Bronchial epithelial cell (primary cell): ENCODE data around the gene NPIPA3. TPM values are rescaled to one million over a fixed set of nuclear protein-coding genes. Genes with fewer than 3 reads are reported as not detected.
"Not testable (repeated sequence)": the region's sequence is repeated elsewhere in the genome, so short reads cannot be mapped to it uniquely, and the experiment has no call there.

Experiments
- DNase-seq: peaks from one replicate; pipeline ENCODE4 v3.0.0-alpha.2; 2010; ENCODE audit warnings: low read depth
- FAIRE-seq: peaks from 2 replicates; lab custom pipeline; 2011; peaks lifted over from hg19 to GRCh38; lab: Jason Lieb, UNC
- H3K27me3 ChIP-seq: 2 replicates; pipeline ENCODE4 v1.5.1; 2011; ENCODE audit warnings: low read length; ENCODE audit not compliant: control insufficient read depth, insufficient read depth
- H3K36me3 ChIP-seq: 2 replicates; pipeline ENCODE4 v1.5.1; 2011; ENCODE audit warnings: low read length; ENCODE audit not compliant: control insufficient read depth, insufficient read depth
- H3K4me3 ChIP-seq: 2 replicates; pipeline ENCODE4 v1.5.1; 2011; ENCODE audit warnings: mild to moderate bottlenecking, low read depth, low read length, control low read depth
- total RNA-seq: library from RNA; depleted of rRNA; stranded (reverse); fragments of >200 nt; gene quantifications from 2 replicates; pipeline ENCODE4 v1.2.1, GENCODE V29; 2014
- TF ChIP-seq, protein P1 (sequence below): IDR thresholded peaks from 2 replicates; pipeline ENCODE4 v1.5.1; 2011; ENCODE audit warnings: mild to moderate bottlenecking, moderate library complexity, low read length, control low read depth, inconsistent platforms; ENCODE audit not compliant: insufficient read depth, severe bottlenecking

Gene NPIPA3
- total RNA-seq, 1 donor from 2014 or later: 0.53 TPM

DNA sequence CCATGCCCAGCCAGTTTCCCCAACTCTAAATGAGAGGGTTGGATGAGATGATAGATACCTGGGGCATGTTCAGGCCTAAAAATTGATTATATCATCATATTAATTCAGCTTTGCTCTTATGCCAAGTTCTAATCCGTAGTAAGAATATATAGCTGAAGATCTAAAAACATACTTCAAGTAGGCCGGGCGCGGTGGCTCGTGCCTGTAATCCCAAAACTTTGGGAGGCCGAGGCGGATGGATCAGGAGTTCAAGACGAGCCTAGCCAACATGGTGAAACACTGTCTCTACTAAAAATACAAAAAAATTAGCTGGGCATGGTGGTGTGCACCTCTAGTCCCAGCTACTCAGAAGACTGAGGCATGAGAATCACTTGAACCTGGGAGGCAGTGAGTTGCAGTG lies 21.1 kb upstream of the NPIPA3 start:
- no peak for FAIRE-seq
- Histone ChIP-seq H3K36me3 (no peaks in the 10 kb centered on the region), H3K27me3 (no peaks in the 10 kb centered on the region), H3K4me3 (no peak overlapping the region)
- no peak for DNase-seq
- TF ChIP-seq, protein P1, sequence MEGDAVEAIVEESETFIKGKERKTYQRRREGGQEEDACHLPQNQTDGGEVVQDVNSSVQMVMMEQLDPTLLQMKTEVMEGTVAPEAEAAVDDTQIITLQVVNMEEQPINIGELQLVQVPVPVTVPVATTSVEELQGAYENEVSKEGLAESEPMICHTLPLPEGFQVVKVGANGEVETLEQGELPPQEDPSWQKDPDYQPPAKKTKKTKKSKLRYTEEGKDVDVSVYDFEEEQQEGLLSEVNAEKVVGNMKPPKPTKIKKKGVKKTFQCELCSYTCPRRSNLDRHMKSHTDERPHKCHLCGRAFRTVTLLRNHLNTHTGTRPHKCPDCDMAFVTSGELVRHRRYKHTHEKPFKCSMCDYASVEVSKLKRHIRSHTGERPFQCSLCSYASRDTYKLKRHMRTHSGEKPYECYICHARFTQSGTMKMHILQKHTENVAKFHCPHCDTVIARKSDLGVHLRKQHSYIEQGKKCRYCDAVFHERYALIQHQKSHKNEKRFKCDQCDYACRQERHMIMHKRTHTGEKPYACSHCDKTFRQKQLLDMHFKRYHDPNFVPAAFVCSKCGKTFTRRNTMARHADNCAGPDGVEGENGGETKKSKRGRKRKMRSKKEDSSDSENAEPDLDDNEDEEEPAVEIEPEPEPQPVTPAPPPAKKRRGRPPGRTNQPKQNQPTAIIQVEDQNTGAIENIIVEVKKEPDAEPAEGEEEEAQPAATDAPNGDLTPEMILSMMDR: no peak

DNA sequence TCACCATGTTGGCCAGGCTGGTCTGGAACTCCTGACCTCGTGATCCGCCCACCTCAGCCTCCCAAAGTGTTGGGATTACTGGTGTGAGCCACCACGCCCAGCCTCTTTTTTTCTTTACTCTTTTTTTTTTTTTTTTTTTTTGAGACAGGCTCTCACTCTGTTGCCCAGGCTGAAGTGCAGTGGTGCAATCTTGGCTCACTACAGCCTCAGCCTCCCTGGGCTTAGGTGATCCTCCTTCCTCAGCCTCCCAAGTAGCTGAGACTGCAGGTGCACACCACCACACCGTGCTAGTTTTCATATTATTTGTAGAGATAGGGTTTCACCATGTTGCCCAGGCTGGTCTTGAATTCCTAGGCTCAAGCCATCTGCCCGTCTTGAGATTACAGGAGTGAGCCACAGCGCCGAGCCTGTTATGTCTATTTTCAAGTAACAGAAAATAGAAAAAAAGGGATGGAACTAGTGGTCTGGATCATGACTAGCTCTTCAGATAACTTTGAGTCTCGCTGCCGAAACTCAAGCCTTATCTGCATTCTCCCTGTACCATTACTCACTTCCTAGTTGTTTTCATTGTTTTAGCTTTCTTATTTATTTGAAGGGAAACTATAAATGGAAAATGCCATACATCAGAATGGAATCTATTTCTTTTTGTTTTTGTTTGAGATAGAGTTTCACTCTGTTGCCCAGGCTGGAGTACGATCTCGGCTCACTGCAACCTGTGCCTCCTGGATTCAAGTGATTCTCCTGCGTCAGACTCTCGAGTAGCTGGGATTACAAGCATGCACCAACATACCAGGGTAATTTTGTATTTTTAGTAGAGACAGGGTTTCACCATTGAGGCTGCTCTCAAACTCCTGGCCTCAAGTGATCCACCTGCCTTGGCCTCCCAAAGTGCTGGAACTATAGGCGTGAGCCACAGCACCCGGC lies 17.1 kb upstream of the NPIPA3 start:
- H3K4me3 ChIP-seq, H3K27me3 ChIP-seq, DNase-seq, H3K36me3 ChIP-seq, FAIRE-seq: not testable (repeated sequence)

DNA sequence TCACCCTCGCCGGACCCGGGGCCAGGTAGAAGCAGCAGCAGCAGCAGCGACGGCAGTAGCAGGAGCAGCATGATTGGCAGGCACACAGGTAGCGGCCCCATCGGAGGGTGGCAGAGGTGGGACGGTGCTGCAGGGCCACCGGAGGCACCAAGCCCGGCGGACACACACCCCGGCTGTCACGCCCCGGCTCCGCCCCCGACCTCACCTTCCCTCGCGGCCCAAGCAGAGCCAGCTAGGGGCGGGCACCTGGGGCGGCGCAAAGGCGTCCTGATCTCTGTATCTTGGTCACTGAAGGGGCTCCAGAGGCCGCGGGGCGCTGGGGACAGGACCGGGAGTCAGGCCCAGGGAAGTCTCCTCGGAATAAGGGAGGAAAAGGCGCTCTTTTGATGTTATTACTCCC lies 9.1 kb upstream of the NPIPA3 start, which contains the start of gene PLA2G10:
Gene PLA2G10 (minus strand): TSS at position 180 of the 400 bp plus-strand sequence. CDS start 79 bp downstream, at position 101.
- FAIRE-seq, DNase-seq, H3K4me3 ChIP-seq, H3K36me3 ChIP-seq, H3K27me3 ChIP-seq: not testable (repeated sequence)

DNA sequence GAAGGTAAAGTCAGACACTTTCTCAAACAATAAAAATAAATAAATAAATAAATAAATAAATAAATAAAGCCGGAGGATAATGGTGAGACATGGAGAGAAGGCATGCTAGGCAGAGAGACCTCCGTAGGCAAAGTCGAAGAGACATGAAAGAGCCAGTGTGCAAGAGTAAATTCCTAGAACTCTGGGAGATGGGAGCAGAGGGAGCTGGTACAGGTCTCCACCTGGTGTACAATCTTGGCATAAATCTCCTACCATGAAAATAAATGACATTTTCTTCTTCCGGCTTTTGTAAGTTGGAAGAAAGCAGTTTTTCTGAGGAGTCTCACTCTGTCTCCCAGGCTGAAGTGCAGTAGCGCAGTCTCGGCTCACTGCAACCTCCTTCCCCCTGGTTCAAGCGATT lies 1.4 kb upstream of the NPIPA3 start:
- not testable (repeated sequence) for FAIRE-seq, DNase-seq, H3K4me3 ChIP-seq, H3K36me3 ChIP-seq, H3K27me3 ChIP-seq

DNA sequence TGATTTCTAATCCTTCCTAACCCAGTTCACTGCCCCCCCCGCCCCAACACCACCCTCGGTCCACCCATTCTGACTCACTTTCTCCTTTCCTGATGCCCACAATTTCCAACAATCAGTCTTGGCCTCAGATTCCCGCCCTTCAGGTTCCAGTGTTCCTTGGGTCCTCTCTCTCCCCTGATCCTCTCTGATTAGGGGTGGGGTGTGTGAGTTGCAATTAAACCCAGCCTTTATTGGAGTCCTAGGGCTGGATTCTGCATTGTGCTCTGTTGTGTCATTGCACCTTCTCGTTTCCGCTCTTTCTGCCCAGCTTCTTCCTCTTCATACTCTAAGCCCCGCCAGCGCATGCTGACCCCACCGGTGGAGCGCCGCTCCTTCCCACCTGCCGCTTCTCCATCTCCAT lies 539 bp upstream of the NPIPA3 start:
- not testable (repeated sequence) for H3K27me3 ChIP-seq, H3K4me3 ChIP-seq, H3K36me3 ChIP-seq, DNase-seq, FAIRE-seq

DNA sequence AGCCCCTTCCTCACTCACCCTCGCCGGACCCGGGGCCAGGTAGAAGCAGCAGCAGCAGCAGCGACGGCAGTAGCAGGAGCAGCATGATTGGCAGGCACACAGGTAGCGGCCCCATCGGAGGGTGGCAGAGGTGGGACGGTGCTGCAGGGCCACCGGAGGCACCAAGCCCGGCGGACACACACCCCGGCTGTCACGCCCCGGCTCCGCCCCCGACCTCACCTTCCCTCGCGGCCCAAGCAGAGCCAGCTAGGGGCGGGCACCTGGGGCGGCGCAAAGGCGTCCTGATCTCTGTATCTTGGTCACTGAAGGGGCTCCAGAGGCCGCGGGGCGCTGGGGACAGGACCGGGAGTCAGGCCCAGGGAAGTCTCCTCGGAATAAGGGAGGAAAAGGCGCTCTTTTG lies 30.0 kb downstream of the NPIPA3 start:
- H3K36me3 ChIP-seq, DNase-seq, H3K27me3 ChIP-seq, H3K4me3 ChIP-seq, FAIRE-seq: not testable (repeated sequence)

DNA sequence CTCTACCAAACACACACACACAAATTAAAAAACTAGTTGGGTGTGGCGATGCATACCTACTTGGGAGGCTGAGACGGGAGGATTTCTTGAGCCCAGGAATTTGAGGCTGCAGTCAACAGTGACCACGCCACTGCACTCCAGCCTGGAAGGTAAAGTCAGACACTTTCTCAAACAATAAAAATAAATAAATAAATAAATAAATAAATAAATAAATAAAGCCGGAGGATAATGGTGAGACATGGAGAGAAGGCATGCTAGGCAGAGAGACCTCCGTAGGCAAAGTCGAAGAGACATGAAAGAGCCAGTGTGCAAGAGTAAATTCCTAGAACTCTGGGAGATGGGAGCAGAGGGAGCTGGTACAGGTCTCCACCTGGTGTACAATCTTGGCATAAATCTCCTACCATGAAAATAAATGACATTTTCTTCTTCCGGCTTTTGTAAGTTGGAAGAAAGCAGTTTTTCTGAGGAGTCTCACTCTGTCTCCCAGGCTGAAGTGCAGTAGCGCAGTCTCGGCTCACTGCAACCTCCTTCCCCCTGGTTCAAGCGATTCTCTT lies 37.7 kb downstream of the NPIPA3 start:
- not testable (repeated sequence) for H3K4me3 ChIP-seq, DNase-seq, FAIRE-seq, H3K36me3 ChIP-seq, H3K27me3 ChIP-seq

DNA sequence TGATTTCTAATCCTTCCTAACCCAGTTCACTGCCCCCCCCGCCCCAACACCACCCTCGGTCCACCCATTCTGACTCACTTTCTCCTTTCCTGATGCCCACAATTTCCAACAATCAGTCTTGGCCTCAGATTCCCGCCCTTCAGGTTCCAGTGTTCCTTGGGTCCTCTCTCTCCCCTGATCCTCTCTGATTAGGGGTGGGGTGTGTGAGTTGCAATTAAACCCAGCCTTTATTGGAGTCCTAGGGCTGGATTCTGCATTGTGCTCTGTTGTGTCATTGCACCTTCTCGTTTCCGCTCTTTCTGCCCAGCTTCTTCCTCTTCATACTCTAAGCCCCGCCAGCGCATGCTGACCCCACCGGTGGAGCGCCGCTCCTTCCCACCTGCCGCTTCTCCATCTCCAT lies 38.6 kb downstream of the NPIPA3 start:
- not testable (repeated sequence) for H3K36me3 ChIP-seq, H3K27me3 ChIP-seq, H3K4me3 ChIP-seq, FAIRE-seq, DNase-seq

DNA sequence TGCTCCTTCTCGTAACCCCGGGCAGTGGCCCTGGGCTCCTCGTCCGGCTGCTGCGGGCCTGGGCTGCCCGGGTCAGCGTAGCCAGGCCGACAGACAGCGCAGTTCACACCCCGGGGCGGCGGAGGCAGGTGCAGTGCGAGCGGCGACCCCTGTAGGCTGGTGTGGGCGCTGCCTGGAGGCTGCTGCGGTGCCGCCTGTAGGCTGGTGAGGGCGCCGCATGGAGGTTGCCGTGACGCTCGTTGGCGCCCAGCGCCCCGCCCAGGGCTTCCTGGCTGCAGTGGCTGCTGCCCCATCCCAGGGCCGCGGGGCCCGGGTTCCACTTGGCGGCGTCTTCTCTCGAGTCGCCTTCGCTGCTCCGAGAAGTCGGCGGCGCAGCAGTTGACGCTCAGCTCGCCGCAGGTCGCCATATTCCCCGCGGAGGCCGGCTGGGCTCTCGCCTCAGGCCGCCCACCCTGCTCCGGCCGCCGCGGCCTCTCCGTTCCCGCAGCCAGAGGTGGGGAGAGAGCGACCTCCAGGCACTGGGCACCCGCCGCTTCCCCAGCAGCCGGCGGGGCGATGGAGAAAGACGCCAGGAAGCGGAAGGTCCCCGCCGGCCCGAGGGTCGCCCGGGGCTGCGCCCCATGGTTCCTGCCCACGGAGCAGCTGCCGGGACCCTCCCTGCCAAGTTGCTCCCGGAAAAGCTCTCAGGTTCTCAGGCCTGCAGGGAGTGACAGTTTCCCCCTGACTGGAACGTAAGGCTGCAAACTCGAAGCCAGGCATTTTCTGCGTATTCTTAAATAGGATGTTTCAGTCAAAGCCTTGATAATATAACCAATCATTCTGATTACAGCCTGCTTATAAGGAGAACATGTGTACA lies 39.3 kb downstream of the NPIPA3 start, which contains the start of gene NPIPA2:
Gene NPIPA2 (plus strand): TSS at position 261 of the 856 bp plus-strand sequence. CDS start 5,533 bp downstream, outside the sequence.
- not testable (repeated sequence) for FAIRE-seq, H3K4me3 ChIP-seq, H3K36me3 ChIP-seq, DNase-seq, H3K27me3 ChIP-seq

DNA sequence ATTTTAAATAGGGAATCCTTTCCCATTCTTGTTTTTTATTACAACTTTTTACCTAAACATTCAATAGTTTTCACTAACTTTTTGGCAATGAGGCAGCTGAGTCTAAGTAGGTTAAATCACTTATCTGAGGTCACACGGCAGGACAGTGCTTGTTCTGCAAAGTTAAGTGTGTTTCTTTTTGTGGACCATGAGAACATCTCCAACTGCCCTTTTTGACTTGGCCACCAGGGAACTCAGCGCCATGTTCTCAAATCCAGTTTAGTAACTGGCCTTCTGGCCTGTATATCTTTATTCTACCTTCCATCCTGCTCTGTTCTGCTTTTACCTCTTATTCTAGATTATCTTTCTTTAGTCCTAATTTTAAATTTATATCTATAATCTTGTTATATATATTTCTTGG lies 70.4 kb downstream of the NPIPA3 start:
- FAIRE-seq, H3K27me3 ChIP-seq, DNase-seq, H3K36me3 ChIP-seq, H3K4me3 ChIP-seq: not testable (repeated sequence)

DNA sequence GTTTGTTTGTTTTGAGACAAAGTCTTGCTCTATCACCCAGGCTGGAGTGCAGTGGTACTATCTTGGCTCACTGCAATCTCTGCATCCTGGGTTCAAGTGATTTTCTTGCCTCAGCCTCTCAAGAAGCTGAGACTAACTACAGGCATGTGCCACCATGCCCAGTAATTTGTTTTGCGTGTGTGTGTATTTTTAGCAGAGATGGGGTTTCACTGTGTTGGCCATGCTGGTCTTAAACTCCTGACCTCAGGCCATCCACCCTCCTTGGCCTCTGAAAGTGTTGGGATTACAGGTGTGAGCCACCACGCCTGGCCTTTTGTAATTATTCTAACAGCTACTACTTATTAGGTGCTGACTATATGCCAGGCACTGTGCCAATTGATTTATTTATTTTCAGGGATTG lies 72.4 kb downstream of the NPIPA3 start:
- DNase-seq, FAIRE-seq, H3K27me3 ChIP-seq: not testable (repeated sequence)

More for the DNA sequence above, 72.4 kb downstream of the NPIPA3 start:
- H3K4me3 ChIP-seq, H3K36me3 ChIP-seq: not testable (repeated sequence)
